GM19240 (cell line): ENCODE data around the gene PCDHGB5.

Experiments
- DNase-seq: peaks from one replicate; pipeline ENCODE4 v3.0.0; 2011; ENCODE audit warnings: low spot score; ENCODE audit not compliant: insufficient read length

Gene PCDHGB5

DNA sequence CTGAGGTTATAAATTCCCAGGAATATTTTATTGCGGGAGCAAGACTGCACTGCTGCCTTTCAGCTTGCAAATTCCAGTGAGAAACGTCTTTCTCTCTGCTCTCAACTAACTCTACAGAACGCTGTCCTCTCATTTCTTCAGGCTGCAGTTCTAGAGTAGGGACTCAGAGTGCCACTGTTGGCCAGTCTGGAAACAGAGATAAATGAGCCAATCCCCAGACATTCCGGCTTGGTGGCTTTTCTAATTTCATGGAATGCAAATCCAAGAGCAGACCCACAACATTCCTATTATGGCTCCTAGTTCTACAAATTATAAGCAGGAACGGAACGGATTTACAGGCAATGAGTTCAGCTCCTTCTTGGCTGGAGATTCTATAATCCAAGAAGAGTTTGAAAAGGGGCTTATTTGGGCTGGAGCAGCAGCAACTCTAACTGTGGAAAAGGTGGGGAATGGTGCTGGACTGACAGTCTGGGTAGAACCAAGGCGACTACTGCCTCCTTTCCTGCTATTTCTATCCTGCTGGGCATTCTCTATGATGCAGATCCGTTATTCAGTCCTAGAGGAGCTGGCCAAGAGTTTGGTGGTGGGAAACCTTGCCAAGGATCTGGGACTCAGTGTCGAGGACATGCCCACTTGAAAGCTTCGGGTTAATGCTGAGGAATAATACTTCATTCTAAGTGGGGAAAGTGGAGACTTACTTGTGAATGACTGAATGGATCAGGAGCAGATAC is 41.8 kb downstream of the PCDHGB5 start:
- no peak for DNase-seq

DNA sequence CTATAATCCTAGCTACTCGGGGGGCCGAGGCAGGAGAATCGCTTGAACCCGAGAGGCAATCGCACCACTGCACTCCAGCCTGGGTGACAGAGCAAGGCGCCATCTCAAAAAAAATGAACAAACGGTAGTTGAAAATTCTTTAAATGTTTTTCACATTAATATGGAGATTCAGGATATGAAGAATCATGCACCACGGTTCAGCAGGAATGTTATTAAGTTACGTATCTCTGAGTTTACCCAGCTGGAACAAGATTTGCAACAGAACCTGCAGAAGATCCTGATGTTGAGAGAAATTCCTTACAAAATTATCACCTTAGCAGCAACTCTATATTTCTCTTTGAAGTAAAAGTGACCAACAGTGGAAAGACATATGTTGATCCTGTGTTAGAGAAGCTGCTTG is 42.6 kb downstream of the PCDHGB5 start:
- DNase-seq: no peak

DNA sequence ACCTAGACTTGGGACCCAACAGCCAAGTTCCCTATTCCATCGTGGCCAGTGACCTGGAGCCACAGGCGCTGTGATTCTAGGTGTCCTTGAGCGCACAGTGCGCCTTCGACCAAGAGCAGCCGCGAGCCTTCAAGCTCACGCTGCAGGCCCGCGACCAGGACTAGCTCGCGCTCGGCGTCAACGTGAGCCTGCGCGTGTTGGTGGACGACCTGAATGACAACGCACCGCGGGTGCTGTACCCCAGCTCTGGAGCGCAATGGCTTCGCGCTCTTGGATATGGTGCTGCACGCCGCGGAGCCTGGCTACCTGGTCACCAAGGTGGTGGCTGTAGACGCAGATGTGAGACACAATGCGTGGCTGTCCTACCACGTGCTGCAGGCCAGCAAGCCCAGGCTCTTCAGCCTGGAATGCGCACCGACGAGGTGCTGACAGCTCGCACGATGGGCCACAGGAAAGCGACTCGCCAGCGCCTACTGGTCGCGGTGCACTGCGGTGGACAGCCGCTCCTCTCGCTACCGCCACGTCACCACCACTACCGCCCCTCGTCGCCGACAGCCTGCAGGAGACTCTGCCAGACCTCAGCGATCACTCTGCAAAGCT is 43.9 kb downstream of the PCDHGB5 start:
- DNase-seq: no peak
